ENCODE results near the gene CPNE8. TPM values are rescaled to one million over a fixed set of nuclear protein-coding genes. Genes with fewer than 3 reads are reported as not detected.

The CPNE8 gene
- total and polyA plus RNA-seq, 2 of the 4 experiments (the other 2 are of a cell fraction): not detected

DNA sequence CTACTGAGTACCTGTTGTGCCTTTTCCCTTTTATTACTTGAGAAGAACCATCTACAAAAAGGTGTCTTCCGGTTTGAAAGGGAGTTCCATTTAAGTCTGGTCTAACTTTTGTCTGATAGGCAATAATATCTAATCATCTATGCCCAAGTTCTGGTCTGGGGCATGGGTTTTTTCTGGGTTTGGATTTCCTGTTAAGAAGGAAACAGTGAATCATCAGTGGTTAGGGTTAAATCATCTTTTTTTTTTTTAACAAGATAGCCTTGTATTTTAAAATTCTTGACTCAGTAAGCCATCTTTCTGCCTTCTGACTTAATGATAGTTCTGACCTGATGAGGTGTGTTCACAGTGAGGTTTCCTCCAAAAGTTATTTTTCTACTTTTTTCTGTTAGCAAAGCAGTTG lies 29.3 kb upstream of the CPNE8 start:
- ChIA-PET POLR2A (ENCODE audit: unreplicated experiment) (no interaction called here), CTCF (no interaction called here)
- Histone ChIP-seq H2AK5ac (ENCODE audit: low read depth, low read length) (no peak overlapping the region), H3K4me1 (ENCODE audit: control insufficient read depth, insufficient read depth, low read length) (no peaks in the 10 kb centered on the region), H4K5ac (ENCODE audit: low read depth, low read length) (no peak overlapping the region), H2BK15ac (ENCODE audit: low read depth, low read length) (no peak overlapping the region), H4K91ac (ENCODE audit: insufficient read depth, low read depth, low read length) (no peak overlapping the region), H2BK5ac (ENCODE audit: low read depth, low read length, poor library complexity, severe bottlenecking) (no peak overlapping the region), H3K4ac (ENCODE audit: low read depth, low read length) (no peak overlapping the region), H3K9me3 (ENCODE audit: control insufficient read depth, insufficient read depth, low read length) (peaks cover 20% of the 10 kb centered on the region), H4K20me1 (ENCODE audit: insufficient read depth, low read length) (no peaks in the 10 kb centered on the region), H4K8ac (ENCODE audit: low read depth in 2 of 2, low read length in 2 of 2) (no peak overlapping the region), H3K9ac (ENCODE audit: low read depth, low read length) (no peak overlapping the region), H2BK20ac (ENCODE audit: low read depth, low read length) (no peak overlapping the region), H3K27me3 (ENCODE audit: control insufficient read depth, insufficient read depth, low read length) (no peaks in the 10 kb centered on the region), H3K79me1 (ENCODE audit: low read depth in 1 of 2, low read length in 2 of 2) (no peaks in the 10 kb centered on the region), H3K9me1 (ENCODE audit: insufficient read depth, low read length) (no peaks in the 10 kb centered on the region), H3K14ac (replicated peaks; ENCODE audit: low read depth, low read length) (no peak overlapping the region), H3K36me3 (ENCODE audit: control insufficient read depth, insufficient read depth, low read length) (no peaks in the 10 kb centered on the region), H3K27ac (ENCODE audit: insufficient read depth, low read length) (no peak overlapping the region), H3K23ac (ENCODE audit: low read depth, low read length) (no peak overlapping the region), H2BK120ac (ENCODE audit: low read depth, low read length) (no peak overlapping the region), H2AK9ac (replicated peaks; ENCODE audit: low read depth, low read length, poor library complexity) (no peak overlapping the region), H2AFZ (replicated peaks; ENCODE audit: low read length, poor library complexity) (no peak overlapping the region), H3K4me2 (ENCODE audit: low read depth, low read length) (no peak overlapping the region), H3K18ac (ENCODE audit: low read depth, low read length) (no peak overlapping the region), H3K4me3 (ENCODE audit: insufficient read depth, low read depth, low read length) (no peak overlapping the region), H3K56ac (ENCODE audit: extremely low read depth, insufficient read depth, low read length) (no peak overlapping the region)
- intact Hi-C loops (cut with micrococcal nuclease): no loop called here
- dilution Hi-C loops (cut with HindIII; ENCODE audit: low sequenced_read_pairs, unreplicated experiment): no loop called here
- ATAC-seq (ENCODE audit: low read depth) (no peak), DNase-seq (no peak)
- no CpG with 5 or more reads among the region's 1 CpG for WGBS, 2 experiments (ENCODE audit: extremely low coverage in 2 of 2, insufficient read length in 1 of 2)
- in situ Hi-C loops (cut with MboI; ENCODE audit: low sequenced_read_pairs): no loop called here
- no TSS peak for BruUV-seq (replicated peaks)
- TF ChIP-seq CHD1 (IDR thresholded peaks at IDR 0.05; ENCODE audit: low read depth, low read length): no peak
- no peak for TF ChIP-seq POLR2A (IDR thresholded peaks at IDR 0.05; ENCODE audit: low read depth, low read length)
- TF ChIP-seq, protein P1, sequence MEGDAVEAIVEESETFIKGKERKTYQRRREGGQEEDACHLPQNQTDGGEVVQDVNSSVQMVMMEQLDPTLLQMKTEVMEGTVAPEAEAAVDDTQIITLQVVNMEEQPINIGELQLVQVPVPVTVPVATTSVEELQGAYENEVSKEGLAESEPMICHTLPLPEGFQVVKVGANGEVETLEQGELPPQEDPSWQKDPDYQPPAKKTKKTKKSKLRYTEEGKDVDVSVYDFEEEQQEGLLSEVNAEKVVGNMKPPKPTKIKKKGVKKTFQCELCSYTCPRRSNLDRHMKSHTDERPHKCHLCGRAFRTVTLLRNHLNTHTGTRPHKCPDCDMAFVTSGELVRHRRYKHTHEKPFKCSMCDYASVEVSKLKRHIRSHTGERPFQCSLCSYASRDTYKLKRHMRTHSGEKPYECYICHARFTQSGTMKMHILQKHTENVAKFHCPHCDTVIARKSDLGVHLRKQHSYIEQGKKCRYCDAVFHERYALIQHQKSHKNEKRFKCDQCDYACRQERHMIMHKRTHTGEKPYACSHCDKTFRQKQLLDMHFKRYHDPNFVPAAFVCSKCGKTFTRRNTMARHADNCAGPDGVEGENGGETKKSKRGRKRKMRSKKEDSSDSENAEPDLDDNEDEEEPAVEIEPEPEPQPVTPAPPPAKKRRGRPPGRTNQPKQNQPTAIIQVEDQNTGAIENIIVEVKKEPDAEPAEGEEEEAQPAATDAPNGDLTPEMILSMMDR (conservative IDR thresholded peaks at IDR 0.05; ENCODE audit: low read depth, low read length): no peak
- no peak for TF ChIP-seq MAZ (IDR thresholded peaks at IDR 0.05; ENCODE audit: borderline replicate concordance, low read depth, low read length)
- TF ChIP-seq CEBPB (IDR thresholded peaks at IDR 0.05; ENCODE audit: low read depth, low read length): no peak
- no peak for TF ChIP-seq RAD21 (IDR thresholded peaks at IDR 0.05; ENCODE audit: low read length)
- TF ChIP-seq, protein P2, sequence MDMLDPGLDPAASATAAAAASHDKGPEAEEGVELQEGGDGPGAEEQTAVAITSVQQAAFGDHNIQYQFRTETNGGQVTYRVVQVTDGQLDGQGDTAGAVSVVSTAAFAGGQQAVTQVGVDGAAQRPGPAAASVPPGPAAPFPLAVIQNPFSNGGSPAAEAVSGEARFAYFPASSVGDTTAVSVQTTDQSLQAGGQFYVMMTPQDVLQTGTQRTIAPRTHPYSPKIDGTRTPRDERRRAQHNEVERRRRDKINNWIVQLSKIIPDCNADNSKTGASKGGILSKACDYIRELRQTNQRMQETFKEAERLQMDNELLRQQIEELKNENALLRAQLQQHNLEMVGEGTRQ (IDR thresholded peaks at IDR 0.05; ENCODE audit: low read depth, low read length): no peak
- no peak for TF ChIP-seq RFX5 (IDR thresholded peaks at IDR 0.05; ENCODE audit: low read depth, low read length)
- TF ChIP-seq NFE2L2 (IDR thresholded peaks at IDR 0.05; ENCODE audit: low read depth, low read length): no peak
- no peak for TF ChIP-seq MAFK (IDR thresholded peaks at IDR 0.05; ENCODE audit: low read depth, low read length)
- TF ChIP-seq BHLHE40 (IDR thresholded peaks at IDR 0.05; ENCODE audit: low read depth, low read length): no peak
- TF ChIP-seq ELK1 (IDR thresholded peaks at IDR 0.05; ENCODE audit: borderline replicate concordance, low read depth, low read length): no peak
- no peak for TF ChIP-seq MXI1 (IDR thresholded peaks at IDR 0.05; ENCODE audit: borderline replicate concordance, low read depth, low read length)
- TF ChIP-seq SMC3 (IDR thresholded peaks at IDR 0.05; ENCODE audit: low read depth, low read length): no peak
- no peak for TF ChIP-seq FOS (IDR thresholded peaks at IDR 0.05; ENCODE audit: low read depth, low read length)
- no peak for TF ChIP-seq RCOR1 (IDR thresholded peaks at IDR 0.05; ENCODE audit: insufficient replicate concordance, low read length)
